Neuronal stem cell (in vitro differentiated cells): Measurements from ENCODE around the gene TMEM108.
A peak's percentile ranks its signal among the peaks of the same experiment; 100 is the strongest.

Source experiments
- DNase-seq: peaks from one replicate; pipeline ENCODE4 v3.0.0-alpha.2; 2013; ENCODE audit warnings: low spot score
- H2AFZ ChIP-seq: one replicate; pipeline ENCODE4 v1.6.1; 2013; ENCODE audit warnings: mild to moderate bottlenecking, low read length, inconsistent platforms
- H2AK5ac ChIP-seq: 2 replicates; pipeline ENCODE4 v1.6.1; 2013; ENCODE audit warnings: low read depth, mild to moderate bottlenecking, inconsistent platforms, low read length, moderate library complexity, mixed read lengths
- H2BK120ac ChIP-seq: 2 replicates; pipeline ENCODE4 v1.6.1; 2013; ENCODE audit warnings: low read depth, mild to moderate bottlenecking, inconsistent platforms, low read length, moderate library complexity, mixed read lengths
- H2BK12ac ChIP-seq: one replicate; pipeline ENCODE4 v1.6.1; 2013; ENCODE audit warnings: low read length, inconsistent platforms
- H2BK15ac ChIP-seq: 2 replicates; pipeline ENCODE4 v1.6.1; 2013; ENCODE audit warnings: mild to moderate bottlenecking, low read length, inconsistent platforms, mixed read lengths
- H2BK5ac ChIP-seq: one replicate; pipeline ENCODE4 v1.6.1; 2013; ENCODE audit warnings: inconsistent platforms, mild to moderate bottlenecking, low read length, moderate library complexity
- H3K14ac ChIP-seq: one replicate; pipeline ENCODE4 v1.6.1; 2013; ENCODE audit warnings: low read length, inconsistent platforms
- H3K18ac ChIP-seq: 2 replicates; pipeline ENCODE4 v1.6.1; 2013; ENCODE audit warnings: low read length, inconsistent platforms
- H3K23ac ChIP-seq: 2 replicates; pipeline ENCODE4 v1.6.1; 2013; ENCODE audit warnings: low read depth, mild to moderate bottlenecking, mixed read lengths, low read length, inconsistent platforms; ENCODE audit not compliant: poor library complexity
- H3K27ac ChIP-seq: replicated peaks from 3 replicates; pipeline ENCODE4 v1.5.1; 2013; ENCODE audit warnings: low read length, inconsistent platforms
- H3K27me3 ChIP-seq, 3 experiments: 2 replicates each; pipeline ENCODE4 v1.6.1; 2013; ENCODE audit warnings: low read length in 3 of 3, mild to moderate bottlenecking in 2 of 3, inconsistent platforms in 1 of 3, low read depth in 1 of 3, mixed read lengths in 1 of 3, moderate library complexity in 1 of 3; ENCODE audit not compliant: control insufficient read depth in 3 of 3, insufficient read depth in 3 of 3
- H3K36me3 ChIP-seq, 2 donors: replicated peaks in 1 of 2; 2 replicates each; pipeline ENCODE4 v1.6.1; 2013; ENCODE audit warnings: low read length in 2 of 2; ENCODE audit not compliant: control insufficient read depth in 2 of 2, insufficient read depth in 2 of 2
- H3K4ac ChIP-seq: 2 replicates; pipeline ENCODE4 v1.6.1; 2013; ENCODE audit warnings: inconsistent platforms, mild to moderate bottlenecking, low read length, moderate library complexity
- H3K4me1 ChIP-seq, 2 donors: 1 replicate in 1 of 2; 2 replicates in 1 of 2; pipeline ENCODE4 v1.6.1; 2013; ENCODE audit warnings: low read length in 2 of 2, low read depth in 1 of 2; ENCODE audit not compliant: control insufficient read depth in 2 of 2, insufficient read depth in 1 of 2
- H3K4me2 ChIP-seq: one replicate; pipeline ENCODE4 v1.6.1; 2013; ENCODE audit warnings: mild to moderate bottlenecking, low read length, inconsistent platforms; ENCODE audit not compliant: insufficient read depth, poor library complexity, severe bottlenecking
- H3K4me3 ChIP-seq, 2 donors: 2 replicates each; pipeline ENCODE4 v1.5.1; 2013; ENCODE audit warnings: low read length in 2 of 2, mild to moderate bottlenecking in 2 of 2, inconsistent platforms in 1 of 2, moderate library complexity in 1 of 2
- H3K79me1 ChIP-seq: one replicate; pipeline ENCODE4 v1.6.1; 2013; ENCODE audit warnings: low read depth, mild to moderate bottlenecking, inconsistent platforms, low read length, moderate library complexity
- H3K9ac ChIP-seq: one replicate; pipeline ENCODE4 v1.6.1; 2013; ENCODE audit warnings: mild to moderate bottlenecking, low read depth, low read length, inconsistent platforms; ENCODE audit not compliant: poor library complexity
- H3K9me3 ChIP-seq, 2 donors: replicated peaks in 1 of 2; 2 replicates each; pipeline versions ENCODE3 to v1.6.1; 2013; ENCODE audit warnings: low read length in 2 of 2, mild to moderate bottlenecking in 2 of 2, inconsistent platforms in 1 of 2, low read depth in 1 of 2, mixed read lengths in 1 of 2, moderate library complexity in 1 of 2; ENCODE audit not compliant: control insufficient read depth in 2 of 2, insufficient read depth in 1 of 2
- H4K8ac ChIP-seq: one replicate; pipeline ENCODE4 v1.6.1; 2013; ENCODE audit warnings: low read depth, mild to moderate bottlenecking, inconsistent platforms, low read length, moderate library complexity
- H4K91ac ChIP-seq: one replicate; pipeline ENCODE4 v1.6.1; 2013; ENCODE audit warnings: low read length, low read depth, mild to moderate bottlenecking, inconsistent platforms; ENCODE audit not compliant: poor library complexity
- WGBS, 2 donors: extraction: QIAGEN DNeasy Blood & Tissue Kit; methylation state at CpG; one replicate each; pipeline ENCODE4 v1.1.7; 2013; ENCODE audit warnings: missing lambda C conversion rate in 2 of 2, mixed read lengths in 1 of 2; ENCODE audit not compliant: insufficient read length in 2 of 2, insufficient replicate concordance in 1 of 2; ENCODE audit errors: extremely low coverage in 2 of 2; 5-methylcytosine and 5-hydroxymethylcytosine counted together

TMEM108 gene

GRCh38 chr3:133379926-133380325 lies 341.7 kb downstream of the TMEM108 start:
- H4K91ac ChIP-seq = no peak overlapping the region
- no peak overlapping the region for H2BK120ac ChIP-seq
- H2AFZ ChIP-seq = no peak overlapping the region
- no peak for DNase-seq
- no peak overlapping the region for H3K4me3 ChIP-seq
- no peak overlapping the region for H3K14ac ChIP-seq
- no peak overlapping the region for H2BK5ac ChIP-seq
- H3K18ac ChIP-seq = no peak overlapping the region
- H3K4me1 ChIP-seq = peaks cover 0 to 6% of the 10 kb centered on the region in 2 donors
- no peak overlapping the region for H3K4me2 ChIP-seq
- no peak overlapping the region for H3K9ac ChIP-seq
- H3K27ac ChIP-seq = no peak overlapping the region
- H3K4ac ChIP-seq = no peak overlapping the region
- H3K23ac ChIP-seq = no peak overlapping the region
- H3K36me3 ChIP-seq = no peaks in the 10 kb centered on the region
- no peak overlapping the region for H4K8ac ChIP-seq
- H3K79me1 ChIP-seq = no peaks in the 10 kb centered on the region
- H3K27me3 ChIP-seq = no peaks in the 10 kb centered on the region
- no peaks in the 10 kb centered on the region for H3K9me3 ChIP-seq
- H2BK12ac ChIP-seq = no peak overlapping the region
- no peak overlapping the region for H2AK5ac ChIP-seq
- no CpG with 5 or more reads among the region's 19 CpGs for WGBS, 2 donors
- no peak overlapping the region for H2BK15ac ChIP-seq

GRCh38 chr3:133380481-133381225 lies 342.5 kb downstream of the TMEM108 start:
- Histone ChIP-seq H3K18ac (no peak overlapping the region), H2BK12ac (no peak overlapping the region), H4K91ac (peak overlapping the region; percentile 14), H3K9ac (no peak overlapping the region), H3K14ac (no peak overlapping the region), H2BK120ac (no peak overlapping the region), H2BK5ac (no peak overlapping the region), H4K8ac (no peak overlapping the region), H2BK15ac (no peak overlapping the region), H3K4me3 (no peak overlapping the region), H2AFZ (no peak overlapping the region), H3K4ac (no peak overlapping the region), H3K27me3 (no peaks in the 10 kb centered on the region), H3K79me1 (no peaks in the 10 kb centered on the region), H2AK5ac (peak overlapping the region; percentile 47), H3K27ac (no peak overlapping the region), H3K4me1 (peaks cover 0 to 3% of the 10 kb centered on the region in 2 donors), H3K4me2 (no peak overlapping the region), H3K23ac (no peak overlapping the region), H3K9me3 (no peaks in the 10 kb centered on the region), H3K36me3 (no peaks in the 10 kb centered on the region)
- no peak for DNase-seq
- WGBS, 2 donors = no CpG with 5 or more reads among the region's 16 CpGs

GRCh38 chr3:133381346-133382109 lies 343.3 kb downstream of the TMEM108 start:
- Histone ChIP-seq H3K79me1 (no peaks in the 10 kb centered on the region), H3K9me3 (no peaks in the 10 kb centered on the region), H2BK15ac (no peak overlapping the region), H4K8ac (no peak overlapping the region), H2AFZ (no peak overlapping the region), H3K14ac (no peak overlapping the region), H3K18ac (no peak overlapping the region), H3K4me2 (no peak overlapping the region), H3K27me3 (no peaks in the 10 kb centered on the region), H2BK120ac (no peak overlapping the region), H3K4me1 (peaks cover 0 to 1% of the 10 kb centered on the region in 2 donors), H3K27ac (no peak overlapping the region), H3K9ac (no peak overlapping the region), H4K91ac (no peak overlapping the region), H3K36me3 (no peaks in the 10 kb centered on the region), H3K23ac (no peak overlapping the region), H3K4me3 (no peak overlapping the region), H2AK5ac (no peak overlapping the region), H2BK12ac (no peak overlapping the region), H3K4ac (no peak overlapping the region), H2BK5ac (no peak overlapping the region)
- no peak for DNase-seq
- WGBS, 2 donors = no CpG with 5 or more reads among the region's 4 CpGs

GRCh38 chr3:133383175-133383574 lies 345.0 kb downstream of the TMEM108 start:
- H3K18ac ChIP-seq = no peak overlapping the region
- no peak for DNase-seq
- no peaks in the 10 kb centered on the region for H3K9me3 ChIP-seq
- no peak overlapping the region for H2BK120ac ChIP-seq
- H2AFZ ChIP-seq = no peak overlapping the region
- H3K79me1 ChIP-seq = no peaks in the 10 kb centered on the region
- no peak overlapping the region for H4K91ac ChIP-seq
- no peak overlapping the region for H2BK12ac ChIP-seq
- peaks cover 0 to 2% (median 0%) of the 10 kb centered on the region in 3 experiments for H3K27me3 ChIP-seq
- H2BK15ac ChIP-seq = no peak overlapping the region
- H2AK5ac ChIP-seq = no peak overlapping the region
- H3K36me3 ChIP-seq = no peaks in the 10 kb centered on the region
- no peak overlapping the region for H3K23ac ChIP-seq
- H3K4ac ChIP-seq = no peak overlapping the region
- no CpG with 5 or more reads among the region's 3 CpGs for WGBS, 2 donors
- no peak overlapping the region for H3K14ac ChIP-seq
- H3K4me3 ChIP-seq = no peak overlapping the region
- H4K8ac ChIP-seq = no peak overlapping the region
- peaks cover 0 to 1% of the 10 kb centered on the region in 2 donors for H3K4me1 ChIP-seq
- H3K4me2 ChIP-seq = no peak overlapping the region
- no peak overlapping the region for H3K27ac ChIP-seq
- H2BK5ac ChIP-seq = no peak overlapping the region
- no peak overlapping the region for H3K9ac ChIP-seq
